Stimulated activated naive CD8-positive, alpha-beta T cell treated with anti-CD3 and anti-CD28 coated beads, Interleukin-15, amount 100 ng/mL, for 72 hours (primary cell): ENCODE results near the gene RPS2.

Experiments used
- ATAC-seq: fragments of 150-1000 bp; cut with Tn5 transposase; 2 replicates; pipeline ENCODE4 v1.10.0; 2021; ENCODE audit warnings: mild to moderate bottlenecking, moderate library complexity
- DNase-seq, 2 donors: peaks; one replicate each; pipeline ENCODE4 v3.0.0; 2021 to 2022
- H3K27ac Mint-ChIP-seq, 2 donors: one replicate each; pipeline ENCODE4 v1.8.0; 2022; ENCODE audit warnings: mild to moderate bottlenecking in 2 of 2, mixed read lengths in 2 of 2, moderate library complexity in 2 of 2
- H3K27me3 Mint-ChIP-seq: one replicate; pipeline ENCODE4 v1.8.0; 2022; ENCODE audit warnings: mixed read lengths
- H3K4me1 Mint-ChIP-seq: one replicate; pipeline ENCODE4 v1.8.0; 2022; ENCODE audit warnings: mild to moderate bottlenecking, mixed read lengths
- H3K4me3 Mint-ChIP-seq, 2 donors: one replicate each; pipeline ENCODE4 v1.8.0; 2022; ENCODE audit warnings: mild to moderate bottlenecking in 2 of 2, mixed read lengths in 2 of 2, moderate library complexity in 1 of 2
- H3K9me3 Mint-ChIP-seq, 2 donors: one replicate each; pipeline ENCODE4 v1.8.0; 2022; ENCODE audit warnings: mixed read lengths in 2 of 2

Gene RPS2

GRCh38 chr16:2002406-2003230 is 38.0 kb upstream of the RPS2 start:
- Mint-ChIP-seq H3K4me3 (no peak overlapping the region), H3K9me3 (no peaks in the 10 kb centered on the region), H3K27me3 (no peaks in the 10 kb centered on the region), H3K27ac (peak overlapping the region in 1 of 2 donors; percentile 59), H3K4me1 (peaks cover 39% of the 10 kb centered on the region)
- ATAC-seq: no peak
- DNase-seq: no peak

GRCh38 chr16:2001456-2002355 is 37.1 kb upstream of the RPS2 start:
- no peak overlapping the region for H3K27ac Mint-ChIP-seq
- H3K9me3 Mint-ChIP-seq: no peaks in the 10 kb centered on the region
- DNase-seq (no peak), ATAC-seq (no peak)
- peaks cover 36% of the 10 kb centered on the region for H3K4me1 Mint-ChIP-seq
- no peak overlapping the region for H3K4me3 Mint-ChIP-seq
- H3K27me3 Mint-ChIP-seq: no peaks in the 10 kb centered on the region

- H3K4me3 Mint-ChIP-seq: no peak overlapping the region
- peaks cover 36% of the 10 kb centered on the region for H3K4me1 Mint-ChIP-seq
- ATAC-seq: no peak
- no peak for DNase-seq
- no peaks in the 10 kb centered on the region for H3K27me3 Mint-ChIP-seq
- no peaks in the 10 kb centered on the region for H3K9me3 Mint-ChIP-seq
- H3K27ac Mint-ChIP-seq: peak overlapping the region in 1 of 2 donors; percentile 45
These were observed 36.4 kb upstream of the RPS2 start for GRCh38 chr16:2001035-2001434.

- Mint-ChIP-seq H3K27ac (no peak overlapping the region), H3K9me3 (no peaks in the 10 kb centered on the region), H3K4me3 (no peak overlapping the region), H3K4me1 (peaks cover 28% of the 10 kb centered on the region), H3K27me3 (no peaks in the 10 kb centered on the region)
- DNase-seq (no peak), ATAC-seq (no peak)
These were observed 35.4 kb upstream of the RPS2 start for GRCh38 chr16:1999866-2000514.

- DNase-seq: no peak
- ATAC-seq: no peak
- Mint-ChIP-seq H3K9me3 (no peaks in the 10 kb centered on the region), H3K4me1 (peaks cover 19% of the 10 kb centered on the region), H3K27ac (peak overlapping the region in 1 of 2 donors; percentile 76), H3K27me3 (no peaks in the 10 kb centered on the region), H3K4me3 (no peak overlapping the region)
These were observed 34.5 kb upstream of the RPS2 start for GRCh38 chr16:1998852-1999801.

- Mint-ChIP-seq H3K4me3 (no peak overlapping the region), H3K4me1 (peaks cover 22% of the 10 kb centered on the region), H3K27ac (no peak overlapping the region), H3K27me3 (no peaks in the 10 kb centered on the region), H3K9me3 (no peaks in the 10 kb centered on the region)
- ATAC-seq (no peak), DNase-seq (no peak)
These were observed 33.8 kb upstream of the RPS2 start for GRCh38 chr16:1998360-1998835.

- ATAC-seq (no peak), DNase-seq (no peak)
- H3K27ac Mint-ChIP-seq: peak overlapping the region in 1 of 2 donors; percentile 49
- no peaks in the 10 kb centered on the region for H3K9me3 Mint-ChIP-seq
- no peak overlapping the region for H3K4me3 Mint-ChIP-seq
- peaks cover 25% of the 10 kb centered on the region for H3K4me1 Mint-ChIP-seq
- H3K27me3 Mint-ChIP-seq: no peaks in the 10 kb centered on the region
These were observed 33.1 kb upstream of the RPS2 start for GRCh38 chr16:1997494-1998359.

GRCh38 chr16:1993731-1994131 is 29.1 kb upstream of the RPS2 start:
- DNase-seq (peak in 1 of 2 donors; percentile 44), ATAC-seq (peak; percentile 10)
- peaks cover 17% of the 10 kb centered on the region for H3K27me3 Mint-ChIP-seq
- no peak overlapping the region for H3K4me3 Mint-ChIP-seq
- peak overlapping the region; percentile 19 to 54 for H3K27ac Mint-ChIP-seq
- H3K9me3 Mint-ChIP-seq: no peaks in the 10 kb centered on the region
- peaks cover 46% of the 10 kb centered on the region for H3K4me1 Mint-ChIP-seq

- Mint-ChIP-seq H3K27ac (no peak overlapping the region), H3K27me3 (peaks cover 26% of the 10 kb centered on the region), H3K4me1 (peaks cover 46% of the 10 kb centered on the region), H3K4me3 (no peak overlapping the region), H3K9me3 (no peaks in the 10 kb centered on the region)
- no peak for DNase-seq
- ATAC-seq: no peak
These were observed 28.2 kb upstream of the RPS2 start for GRCh38 chr16:1992704-1993317.

- Mint-ChIP-seq H3K4me1 (peaks cover 43% of the 10 kb centered on the region), H3K9me3 (no peaks in the 10 kb centered on the region), H3K27ac (no peak overlapping the region), H3K27me3 (peaks cover 27% of the 10 kb centered on the region), H3K4me3 (peak overlapping the region; percentile 83 to 89)
- DNase-seq (peak; percentile 94 to 95), ATAC-seq (peak; percentile 72)
These were observed 27.5 kb upstream of the RPS2 start for GRCh38 chr16:1991948-1992703.

GRCh38 chr16:1991588-1991947 is 26.9 kb upstream of the RPS2 start:
- H3K27me3 Mint-ChIP-seq: peaks cover 27% of the 10 kb centered on the region
- no peaks in the 10 kb centered on the region for H3K9me3 Mint-ChIP-seq
- H3K4me1 Mint-ChIP-seq: peaks cover 37% of the 10 kb centered on the region
- ATAC-seq: no peak
- no peak for DNase-seq
- peak overlapping the region in 1 of 2 donors; percentile 54 for H3K27ac Mint-ChIP-seq
- peak overlapping the region; percentile 83 to 89 for H3K4me3 Mint-ChIP-seq

- peak; percentile 69 for ATAC-seq
- Mint-ChIP-seq H3K9me3 (no peaks in the 10 kb centered on the region), H3K27me3 (peaks cover 27% of the 10 kb centered on the region), H3K4me1 (peaks cover 37% of the 10 kb centered on the region), H3K4me3 (peak overlapping the region; percentile 83 to 89), H3K27ac (peak overlapping the region; percentile 54 to 76)
- DNase-seq: peak; percentile 59 to 79
These were observed 26.5 kb upstream of the RPS2 start for GRCh38 chr16:1991135-1991551.
